Type B pancreatic cell (in vitro differentiated cells): Measurements from ENCODE around the gene TRAF7. TPM values are rescaled to one million over a fixed set of nuclear protein-coding genes. Genes with fewer than 3 reads are reported as not detected.

Experiments used
- DNase-seq: peaks from one replicate; pipeline ENCODE4 v3.0.0; 2021; ENCODE audit warnings: mixed read lengths; ENCODE audit not compliant: unreplicated experiment; ENCODE audit errors: extremely low spot score
- H3K27ac Mint-ChIP-seq: 2 replicates; pipeline ENCODE4 v1.8.0; 2021; ENCODE audit warnings: mild to moderate bottlenecking, mixed read lengths
- H3K27me3 Mint-ChIP-seq: 2 replicates; pipeline ENCODE4 v1.8.0; 2021; ENCODE audit warnings: mixed read lengths
- H3K36me3 Mint-ChIP-seq: 2 replicates; pipeline ENCODE4 v1.8.0; 2021; ENCODE audit warnings: mixed read lengths
- H3K4me1 Mint-ChIP-seq: one replicate; pipeline ENCODE4 v1.8.0; 2021; ENCODE audit warnings: mixed read lengths; ENCODE audit not compliant: unreplicated experiment
- H3K4me3 Mint-ChIP-seq: 2 replicates; pipeline ENCODE4 v1.8.0; 2021; ENCODE audit warnings: mild to moderate bottlenecking, mixed read lengths
- H3K9me3 Mint-ChIP-seq: 2 replicates; pipeline ENCODE4 v1.8.0; 2021; ENCODE audit warnings: mixed read lengths
- CTCF ChIP-seq: fragments of 200-600 bp; sonication (generic); conservative IDR thresholded peaks from 2 replicates; pipeline ENCODE4 v1.5.0; 2021; ENCODE audit warnings: antibody characterized with exemption, mild to moderate bottlenecking
- total RNA-seq: library from RNA; stranded (reverse); gene quantifications from 2 replicates; pipeline ENCODE4 v1.2.1, GENCODE V29; 2021; ENCODE audit warnings: low replicate concordance

Gene TRAF7
- total RNA-seq, 1 donor from 2014 or later = 71.0 TPM

GRCh38 chr16:2205104-2205966 is 49.8 kb downstream of the TRAF7 start, which contains the start of gene MLST8:
Gene MLST8, plus strand, starts transcription at chr16:2205454. Its CDS starts 632 bp downstream, at chr16:2206086.
- Mint-ChIP-seq H3K4me1 (peaks cover 14% of the 10 kb centered on the region), H3K27me3 (peaks cover 11% of the 10 kb centered on the region), H3K36me3 (peaks cover 4% of the 10 kb centered on the region), H3K27ac (peak within 1 kb of the TSS; percentile 76), H3K9me3 (no peaks in the 10 kb centered on the region), H3K4me3 (peak within 1 kb of the TSS; percentile 85)
- TF ChIP-seq CTCF = peak; percentile 45
- peak; percentile 94 for DNase-seq

GRCh38 chr16:2205967-2206313 is 50.4 kb downstream of the TRAF7 start:
- H3K27ac Mint-ChIP-seq = peak overlapping the region; percentile 76
- H3K9me3 Mint-ChIP-seq = no peaks in the 10 kb centered on the region
- H3K27me3 Mint-ChIP-seq = peaks cover 7% of the 10 kb centered on the region
- peak overlapping the region; percentile 85 for H3K4me3 Mint-ChIP-seq
- no peak for DNase-seq
- peak; percentile 6 for TF ChIP-seq CTCF
- peaks cover 14% of the 10 kb centered on the region for H3K4me1 Mint-ChIP-seq
- H3K36me3 Mint-ChIP-seq = peaks cover 4% of the 10 kb centered on the region

GRCh38 chr16:2206420-2206779 is 50.8 kb downstream of the TRAF7 start:
- H3K4me3 Mint-ChIP-seq = peak overlapping the region; percentile 85
- H3K9me3 Mint-ChIP-seq = no peaks in the 10 kb centered on the region
- peaks cover 4% of the 10 kb centered on the region for H3K36me3 Mint-ChIP-seq
- peaks cover 14% of the 10 kb centered on the region for H3K4me1 Mint-ChIP-seq
- H3K27me3 Mint-ChIP-seq = peaks cover 7% of the 10 kb centered on the region
- peak overlapping the region; percentile 76 for H3K27ac Mint-ChIP-seq
- no peak for DNase-seq
- no peak for TF ChIP-seq CTCF

- Mint-ChIP-seq H3K4me1 (peaks cover 17% of the 10 kb centered on the region), H3K4me3 (peak overlapping the region; percentile 85), H3K36me3 (peaks cover 4% of the 10 kb centered on the region), H3K27me3 (peaks cover 6% of the 10 kb centered on the region), H3K27ac (peak overlapping the region; percentile 78), H3K9me3 (no peaks in the 10 kb centered on the region)
- no peak for TF ChIP-seq CTCF
- no peak for DNase-seq
Observed at GRCh38 chr16:2206780-2207433, 51.3 kb downstream of the TRAF7 start.

GRCh38 chr16:2207872-2208271 is 52.3 kb downstream of the TRAF7 start:
- Mint-ChIP-seq H3K4me3 (peak overlapping the region; percentile 74), H3K4me1 (peaks cover 21% of the 10 kb centered on the region), H3K9me3 (no peaks in the 10 kb centered on the region), H3K27ac (no peak overlapping the region), H3K27me3 (no peaks in the 10 kb centered on the region), H3K36me3 (peaks cover 4% of the 10 kb centered on the region)
- no peak for DNase-seq
- no peak for TF ChIP-seq CTCF
